Stimulated activated CD4-positive, alpha-beta T cell treated with anti-CD3 and anti-CD28 coated beads, Interleukin-1b, Interleukin-23, amount 100 ng/mL, for 48 hours (primary cell): ENCODE measurements around the gene RANBP10.

Experiments used
- DNase-seq: peaks from one replicate; pipeline ENCODE4 v3.0.0-alpha.2; 2020

RANBP10 gene

GRCh38 chr16:67736858-67737257, 69.5 kb downstream of the RANBP10 start:
- no peak for DNase-seq

- no peak for DNase-seq
Measured at GRCh38 chr16:67734731-67735201, 71.6 kb downstream of the RANBP10 start.

- DNase-seq: no peak
Measured at GRCh38 chr16:67733734-67734470, 72.5 kb downstream of the RANBP10 start.

- no peak for DNase-seq
Measured at GRCh38 chr16:67731753-67732095, 74.6 kb downstream of the RANBP10 start.

GRCh38 chr16:67731071-67731752, 75.1 kb downstream of the RANBP10 start:
- no peak for DNase-seq

GRCh38 chr16:67730326-67730725, 76.0 kb downstream of the RANBP10 start:
- DNase-seq: no peak

GRCh38 chr16:67729636-67730248, 76.6 kb downstream of the RANBP10 start:
- no peak for DNase-seq

- no peak for DNase-seq
Measured at GRCh38 chr16:67727521-67728485, 78.6 kb downstream of the RANBP10 start.

GRCh38 chr16:67726106-67727034, 80.0 kb downstream of the RANBP10 start:
- no peak for DNase-seq

GRCh38 chr16:67723911-67724305, 82.5 kb downstream of the RANBP10 start:
- no peak for DNase-seq

- no peak for DNase-seq
Measured at GRCh38 chr16:67723151-67723910, 83.0 kb downstream of the RANBP10 start.

- no peak for DNase-seq
Measured at GRCh38 chr16:67720236-67720635, 86.1 kb downstream of the RANBP10 start.

- no peak for DNase-seq
Measured at GRCh38 chr16:67719778-67720144, 86.6 kb downstream of the RANBP10 start.

- DNase-seq: peak; percentile 97
Measured at GRCh38 chr16:67719048-67719777, 87.1 kb downstream of the RANBP10 start, which contains the start of gene GFOD2. GFOD2 (minus strand) TSS chr16:67719316; CDS start chr16:67685715, 33,601 bp downstream.

- DNase-seq: peak; percentile 6
Measured at GRCh38 chr16:67718668-67719047, 87.7 kb downstream of the RANBP10 start.

GRCh38 chr16:67716097-67716496, 90.3 kb downstream of the RANBP10 start:
- no peak for DNase-seq

GRCh38 chr16:67714522-67714921, 91.8 kb downstream of the RANBP10 start:
- no peak for DNase-seq

- DNase-seq: no peak
Measured at GRCh38 chr16:67713647-67714273, 92.6 kb downstream of the RANBP10 start.

- no peak for DNase-seq
Measured at GRCh38 chr16:67710607-67711006, 95.8 kb downstream of the RANBP10 start.

GRCh38 chr16:67709050-67709449, 97.3 kb downstream of the RANBP10 start:
- no peak for DNase-seq
